OCI-LY7 (cell line): ENCODE measurements around the gene TAB2. TPM values are rescaled to one million over a fixed set of nuclear protein-coding genes. Genes with fewer than 3 reads are reported as not detected.

Experiments
- BruUV-seq: library from RNA; stranded (reverse); fragments of 400-500 nt; replicated peaks from 2 replicates; lab custom pipeline; 2021; lab: Mats Ljungman, UMichigan
- CTCF ChIA-PET: fragments of 300-600 bp; sonication (Branson Sonifier 250); formaldehyde crosslinking; loops from one replicate; lab custom pipeline; 2022; ENCODE audit warnings: antibody characterized with exemption; ENCODE audit not compliant: unreplicated experiment; lab: Charles Lee
- POLR2A ChIA-PET: fragments of 300-600 bp; sonication (Branson Sonifier 250); formaldehyde crosslinking; loops from one replicate; lab custom pipeline; 2022; ENCODE audit warnings: antibody characterized with exemption; lab: Charles Lee
- DNase-seq: peaks from one replicate; pipeline ENCODE4 v3.0.0-alpha.2; 2015; ENCODE audit warnings: low spot score
- H2AFZ ChIP-seq: fragments of 200-600 bp; sonication (generic), shearing (Covaris generic); 2 replicates; pipeline ENCODE4 v1.6.1; 2014; ENCODE audit warnings: mild to moderate bottlenecking, antibody characterized with exemption, low read length, moderate library complexity
- H3K27ac ChIP-seq: fragments of 200-600 bp; sonication (generic); 2 replicates; pipeline ENCODE4 v1.5.1; 2014; ENCODE audit warnings: mixed run types, low read depth, mild to moderate bottlenecking, moderate library complexity, low read length, inconsistent platforms; ENCODE audit not compliant: poor library complexity, severe bottlenecking
- H3K36me3 ChIP-seq: fragments of 200-600 bp; sonication (generic); 2 replicates; pipeline ENCODE4 v1.6.1; 2014; ENCODE audit warnings: mild to moderate bottlenecking, antibody characterized with exemption, low read length, moderate library complexity, mixed read lengths; ENCODE audit not compliant: insufficient read depth
- H3K4me1 ChIP-seq: fragments of 200-600 bp; sonication (generic); 2 replicates; pipeline ENCODE4 v1.5.1; 2014; ENCODE audit warnings: mild to moderate bottlenecking, low read length; ENCODE audit not compliant: insufficient read depth, poor library complexity, severe bottlenecking
- H3K4me2 ChIP-seq: fragments of 200-600 bp; sonication (generic); 2 replicates; pipeline ENCODE4 v1.6.1; 2014; ENCODE audit warnings: mild to moderate bottlenecking, low read length
- H3K4me3 ChIP-seq: fragments of 200-600 bp; sonication (generic); 2 replicates; pipeline ENCODE4 v1.5.1; 2014; ENCODE audit warnings: mild to moderate bottlenecking, low read depth, low read length; ENCODE audit not compliant: poor library complexity, severe bottlenecking
- H3K79me2 ChIP-seq: fragments of 200-600 bp; sonication (generic); 2 replicates; pipeline ENCODE4 v1.6.1; 2016; ENCODE audit warnings: low read depth, mild to moderate bottlenecking, low read length, moderate library complexity, mixed read lengths; ENCODE audit not compliant: insufficient read depth
- H3K9me2 ChIP-seq: fragments of 200-600 bp; sonication (generic); 2 replicates; pipeline ENCODE4 v1.6.1; 2016; ENCODE audit warnings: mild to moderate bottlenecking, low read length, mixed read lengths; ENCODE audit not compliant: insufficient read depth
- H3K9me3 ChIP-seq: fragments of 200-600 bp; sonication (generic); 2 replicates; pipeline ENCODE4 v1.6.1; 2014; ENCODE audit warnings: mild to moderate bottlenecking, mixed run types, low read length, mixed read lengths
- H4K20me1 ChIP-seq: fragments of 200-600 bp; sonication (generic); 2 replicates; pipeline ENCODE4 v1.6.1; 2014; ENCODE audit warnings: mild to moderate bottlenecking, antibody characterized with exemption, low read length, moderate library complexity, mixed read lengths; ENCODE audit not compliant: insufficient read depth
- EZH2phosphoT487 ChIP-seq: fragments of 200-600 bp; sonication (generic); IDR thresholded peaks from 2 replicates; pipeline ENCODE4 v1.6.1; 2018; ENCODE audit warnings: low read depth, borderline replicate concordance, mild to moderate bottlenecking, mixed run types, antibody characterized with exemption, low read length, moderate library complexity, mixed read lengths
- intact Hi-C: fragments of 100-400 bp; cut with micrococcal nuclease; formaldehyde crosslinking; loops from one replicate; pipeline ENCODE4 v1.10.0; 2022; ENCODE audit not compliant: unreplicated experiment
- total RNA-seq, 2 experiments: library from RNA; depleted of rRNA in 1 of 2; stranded (reverse); fragments of >200 nt in 1 of 2; shearing (Covaris generic) in 1 of 2; gene quantifications; 2 replicates each; pipeline ENCODE4 v1.2.3, GENCODE V29; 2014 to 2022
- TF ChIP-seq, protein P1 (sequence below): fragments of 200-600 bp; sonication (generic); conservative IDR thresholded peaks from 2 replicates; pipeline ENCODE4 v1.5.1; 2014; ENCODE audit warnings: mild to moderate bottlenecking, antibody characterized with exemption, low read length, moderate library complexity, mixed read lengths

TAB2 gene
- total RNA-seq, 2 experiments from 2014 or later, result 17.3 to 35.8 TPM

DNA sequence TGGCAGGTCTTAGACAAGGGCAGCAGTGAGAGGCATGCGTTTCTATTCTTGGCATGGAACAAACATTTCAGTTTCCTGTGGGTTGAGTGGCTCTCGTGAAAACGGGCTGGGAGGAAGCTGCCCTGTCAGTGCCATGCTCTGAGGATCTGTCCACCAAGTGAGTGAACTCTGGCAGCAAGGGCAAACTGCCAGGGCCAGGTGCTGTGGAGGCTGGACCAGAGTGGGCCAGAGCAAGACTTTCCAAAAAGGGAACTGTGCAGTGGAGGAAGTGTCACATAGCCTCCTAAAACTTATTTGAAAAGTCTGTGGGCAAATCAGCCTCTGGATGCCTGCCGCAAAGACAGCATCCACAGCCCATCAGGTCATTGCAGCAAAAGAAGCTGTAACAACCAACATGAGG is 44.2 kb upstream of the TAB2 start:
- Histone ChIP-seq H2AFZ (no peak overlapping the region), H4K20me1 (no peaks in the 10 kb centered on the region), H3K36me3 (no peaks in the 10 kb centered on the region), H3K27ac (no peak overlapping the region), H3K9me3 (no peaks in the 10 kb centered on the region), H3K4me1 (peaks cover 6% of the 10 kb centered on the region), H3K4me2 (no peak overlapping the region), H3K4me3 (no peak overlapping the region), H3K9me2 (no peaks in the 10 kb centered on the region), H3K79me2 (no peaks in the 10 kb centered on the region)
- ChIA-PET POLR2A (no interaction called here), CTCF (no interaction called here)
- BruUV-seq, result no TSS peak
- intact Hi-C loops, result no loop called here
- DNase-seq, result no peak
- no peak for TF ChIP-seq EZH2phosphoT487
- TF ChIP-seq, protein P1, sequence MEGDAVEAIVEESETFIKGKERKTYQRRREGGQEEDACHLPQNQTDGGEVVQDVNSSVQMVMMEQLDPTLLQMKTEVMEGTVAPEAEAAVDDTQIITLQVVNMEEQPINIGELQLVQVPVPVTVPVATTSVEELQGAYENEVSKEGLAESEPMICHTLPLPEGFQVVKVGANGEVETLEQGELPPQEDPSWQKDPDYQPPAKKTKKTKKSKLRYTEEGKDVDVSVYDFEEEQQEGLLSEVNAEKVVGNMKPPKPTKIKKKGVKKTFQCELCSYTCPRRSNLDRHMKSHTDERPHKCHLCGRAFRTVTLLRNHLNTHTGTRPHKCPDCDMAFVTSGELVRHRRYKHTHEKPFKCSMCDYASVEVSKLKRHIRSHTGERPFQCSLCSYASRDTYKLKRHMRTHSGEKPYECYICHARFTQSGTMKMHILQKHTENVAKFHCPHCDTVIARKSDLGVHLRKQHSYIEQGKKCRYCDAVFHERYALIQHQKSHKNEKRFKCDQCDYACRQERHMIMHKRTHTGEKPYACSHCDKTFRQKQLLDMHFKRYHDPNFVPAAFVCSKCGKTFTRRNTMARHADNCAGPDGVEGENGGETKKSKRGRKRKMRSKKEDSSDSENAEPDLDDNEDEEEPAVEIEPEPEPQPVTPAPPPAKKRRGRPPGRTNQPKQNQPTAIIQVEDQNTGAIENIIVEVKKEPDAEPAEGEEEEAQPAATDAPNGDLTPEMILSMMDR, result no peak

DNA sequence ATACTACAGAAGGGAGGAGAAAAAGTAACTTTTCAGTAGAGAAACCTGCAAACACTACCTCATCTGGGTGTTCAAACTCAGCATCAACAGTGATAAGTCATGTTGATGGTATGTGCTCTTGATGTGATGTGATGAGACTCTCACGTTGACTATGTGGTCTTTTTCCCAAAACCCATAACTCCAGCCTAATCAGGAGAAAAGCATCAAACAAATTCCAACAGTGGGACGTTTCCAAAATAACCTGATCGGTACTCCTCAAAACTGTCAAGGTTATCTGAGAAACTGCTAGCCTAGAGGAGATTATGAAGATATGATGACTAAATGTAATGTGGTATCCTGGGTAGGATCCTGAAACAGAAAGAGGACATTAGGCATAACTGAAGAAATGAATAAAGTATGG is 41.9 kb upstream of the TAB2 start:
- no peak for TF ChIP-seq EZH2phosphoT487
- TF ChIP-seq, protein P1, result no peak
- CTCF ChIA-PET, result no interaction called here
- BruUV-seq, result no TSS peak
- intact Hi-C loops, result no loop called here
- Histone ChIP-seq H3K9me3 (no peaks in the 10 kb centered on the region), H4K20me1 (no peaks in the 10 kb centered on the region), H3K4me1 (peaks cover 6% of the 10 kb centered on the region), H2AFZ (no peak overlapping the region), H3K27ac (no peak overlapping the region), H3K79me2 (no peaks in the 10 kb centered on the region), H3K4me2 (no peak overlapping the region), H3K4me3 (no peak overlapping the region), H3K9me2 (no peaks in the 10 kb centered on the region), H3K36me3 (no peaks in the 10 kb centered on the region)
- POLR2A ChIA-PET, result no interaction called here
- no peak for DNase-seq

DNA sequence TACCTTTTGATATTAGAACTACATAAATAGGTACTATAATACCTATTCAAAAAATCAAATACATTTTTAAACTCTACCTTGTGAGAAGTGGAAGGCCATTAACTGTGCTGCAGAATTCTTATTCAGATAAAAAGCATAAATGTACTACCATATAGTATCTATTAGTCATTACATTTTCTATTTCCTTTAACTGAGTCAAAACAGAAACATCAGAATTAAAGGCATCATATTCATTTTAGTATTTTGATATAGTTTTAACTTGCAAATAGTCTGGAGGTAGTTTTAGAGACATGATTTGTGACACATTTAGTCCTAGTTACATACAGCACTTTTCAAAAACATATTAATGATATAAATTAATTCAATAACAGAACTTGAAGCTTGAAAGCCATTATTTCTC is 39.9 kb upstream of the TAB2 start:
- H3K27ac ChIP-seq, result no peak overlapping the region
- no peaks in the 10 kb centered on the region for H3K36me3 ChIP-seq
- H4K20me1 ChIP-seq, result no peaks in the 10 kb centered on the region
- CTCF ChIA-PET, result no interaction called here
- no peak for DNase-seq
- H3K79me2 ChIP-seq, result no peaks in the 10 kb centered on the region
- no peaks in the 10 kb centered on the region for H3K9me3 ChIP-seq
- no peak overlapping the region for H2AFZ ChIP-seq
- no TSS peak for BruUV-seq
- no peak overlapping the region for H3K4me3 ChIP-seq
- intact Hi-C loops, result no loop called here
- POLR2A ChIA-PET, result interaction anchor here (1.9 kb wide), 1 partner anchor 9 kb away, joined by 4 read pairs; no protein-coding TSS in a partner anchor
- H3K4me1 ChIP-seq, result no peaks in the 10 kb centered on the region
- H3K4me2 ChIP-seq, result no peak overlapping the region
- no peak for TF ChIP-seq EZH2phosphoT487
- no peaks in the 10 kb centered on the region for H3K9me2 ChIP-seq
